ENCODE results near the gene PEX3. TPM values are rescaled to one million over a fixed set of nuclear protein-coding genes. Genes with fewer than 3 reads are reported as not detected.
"Not testable (repeated sequence)": the region's sequence is repeated elsewhere in the genome, so short reads cannot be mapped to it uniquely, and the experiment has no call there.

Gene PEX3
- total RNA-seq, 2 donors from 2014 or later = 8.2 to 10.2 TPM

DNA sequence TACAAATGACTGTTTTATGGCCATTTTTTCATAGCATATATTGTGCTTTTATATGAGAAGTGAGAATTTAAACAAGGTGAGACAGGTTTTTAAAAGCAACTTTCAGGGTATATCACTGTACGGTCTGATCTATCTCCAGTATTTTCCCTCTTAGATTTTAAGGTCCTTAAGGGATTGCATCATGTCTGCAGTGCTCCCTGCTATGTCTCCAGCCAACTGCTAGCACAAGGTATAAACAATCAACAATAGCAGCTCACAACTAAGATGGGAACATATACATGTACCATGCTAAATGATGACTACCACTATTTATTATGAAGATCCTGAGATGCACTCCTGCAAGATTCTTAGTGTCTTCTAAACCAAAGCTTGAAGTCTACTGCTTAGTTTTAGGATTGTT is 53.8 kb downstream of the PEX3 start:
- no peaks in the 10 kb centered on the region for H3K9me3 ChIP-seq (ENCODE audit: control insufficient read depth, low read length, poor library complexity, severe bottlenecking)
- Mint-ChIP-seq H3K4me3 (no peak overlapping the region), H3K27ac (no peak overlapping the region), H3K4me1 (peaks cover 21% of the 10 kb centered on the region), H3K36me3 (ENCODE audit: low read depth) (peaks cover 4% of the 10 kb centered on the region), H3K27me3 (no peaks in the 10 kb centered on the region)
- ATAC-seq (no peak), DNase-seq (no peak)

DNA sequence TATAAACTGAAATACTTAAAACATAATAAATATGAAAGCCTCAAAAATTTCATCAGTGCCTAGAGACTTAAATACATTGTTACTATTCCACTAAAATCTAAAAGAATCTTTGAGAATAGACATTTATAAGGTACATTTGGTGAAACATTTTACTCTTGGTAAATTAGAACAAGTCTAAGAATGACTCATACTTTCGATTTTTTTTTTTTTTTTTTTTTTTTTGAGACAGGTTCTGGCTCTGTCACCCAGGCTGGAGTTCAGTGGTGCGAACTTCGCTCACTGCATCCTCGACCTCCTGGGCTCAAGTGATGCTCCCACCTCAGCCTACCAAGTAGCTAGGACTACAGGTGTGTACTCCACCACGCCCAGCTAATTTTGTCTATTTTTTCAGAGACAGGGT is 54.5 kb downstream of the PEX3 start:
- DNase-seq = no peak
- no peak for ATAC-seq
- Mint-ChIP-seq H3K36me3 (ENCODE audit: low read depth) (peaks cover 1% of the 10 kb centered on the region), H3K27me3 (no peaks in the 10 kb centered on the region), H3K4me1 (peaks cover 20% of the 10 kb centered on the region), H3K27ac (peak overlapping the region; percentile 67), H3K4me3 (no peak overlapping the region)
- no peaks in the 10 kb centered on the region for H3K9me3 ChIP-seq (ENCODE audit: control insufficient read depth, low read length, poor library complexity, severe bottlenecking)

DNA sequence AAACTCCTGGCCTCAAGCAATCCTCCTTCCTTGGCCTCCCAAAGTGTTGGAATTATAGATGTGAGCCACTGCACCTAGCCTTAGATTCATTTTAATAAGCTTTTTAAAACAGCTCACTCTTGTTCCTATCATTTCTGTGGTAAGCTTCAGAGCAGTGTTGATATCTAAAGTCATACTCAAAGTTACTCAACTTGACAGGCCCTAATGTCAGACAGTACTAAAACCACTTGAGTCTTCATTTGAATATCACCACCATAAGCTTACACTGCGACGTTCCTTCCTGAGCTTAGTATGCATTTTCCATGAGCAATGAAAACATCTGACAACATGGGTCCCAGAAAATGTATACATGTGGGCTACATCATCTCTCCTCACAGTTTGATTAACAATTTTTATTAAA is 54.9 kb downstream of the PEX3 start:
- peak overlapping the region; percentile 67 for H3K27ac Mint-ChIP-seq
- H3K4me3 Mint-ChIP-seq = no peak overlapping the region
- H3K4me1 Mint-ChIP-seq = peaks cover 19% of the 10 kb centered on the region
- no peaks in the 10 kb centered on the region for H3K27me3 Mint-ChIP-seq
- no peaks in the 10 kb centered on the region for H3K9me3 ChIP-seq (ENCODE audit: control insufficient read depth, low read length, poor library complexity, severe bottlenecking)
- DNase-seq = no peak
- no peak for ATAC-seq
- H3K36me3 Mint-ChIP-seq (ENCODE audit: low read depth) = no peaks in the 10 kb centered on the region

DNA sequence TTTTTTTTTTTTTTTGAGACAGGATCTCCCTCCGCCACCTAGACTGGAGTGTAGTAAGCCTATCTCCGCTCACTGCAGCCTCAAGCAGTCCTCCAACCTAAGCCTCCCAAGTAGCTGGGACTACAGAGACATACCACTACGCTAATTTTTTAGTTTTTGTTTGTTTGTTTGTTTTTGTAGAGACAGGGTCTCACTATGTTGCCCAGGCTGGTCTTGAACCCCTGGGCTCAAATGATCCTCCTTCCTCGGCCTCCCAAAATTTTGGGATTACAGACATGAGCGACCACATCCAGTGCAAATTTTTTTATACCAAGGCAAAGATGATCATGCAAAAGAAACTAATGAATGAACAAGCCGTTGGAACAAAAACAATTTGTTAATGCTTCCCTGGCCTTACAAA is 55.6 kb downstream of the PEX3 start:
- ATAC-seq (no peak), DNase-seq (no peak)
- no peak overlapping the region for H3K4me3 Mint-ChIP-seq
- peaks cover 25% of the 10 kb centered on the region for H3K4me1 Mint-ChIP-seq
- H3K27me3 Mint-ChIP-seq = no peaks in the 10 kb centered on the region
- H3K36me3 Mint-ChIP-seq (ENCODE audit: low read depth) = no peaks in the 10 kb centered on the region
- H3K9me3 ChIP-seq (ENCODE audit: control insufficient read depth, low read length, poor library complexity, severe bottlenecking) = no peaks in the 10 kb centered on the region
- no peak overlapping the region for H3K27ac Mint-ChIP-seq

DNA sequence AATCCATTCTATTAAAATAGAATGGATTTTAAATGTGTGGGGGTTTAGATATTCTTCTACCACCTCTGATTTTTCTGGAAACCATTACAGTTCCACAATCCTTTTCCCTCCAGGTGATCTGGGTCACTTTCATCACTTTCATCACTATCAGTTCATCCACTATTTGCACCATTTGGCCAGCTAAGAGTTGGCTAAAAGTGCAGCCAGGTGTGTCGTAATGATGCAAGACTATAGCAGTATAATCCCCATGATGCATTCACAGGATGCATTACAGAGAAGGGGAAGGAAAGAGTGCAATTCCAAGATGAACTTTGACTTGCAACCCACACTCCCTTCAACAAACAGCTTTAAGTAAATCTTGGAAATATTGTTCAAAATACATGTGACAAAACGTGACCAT is 56.0 kb downstream of the PEX3 start:
- no peaks in the 10 kb centered on the region for H3K27me3 Mint-ChIP-seq
- ATAC-seq = no peak
- no peaks in the 10 kb centered on the region for H3K36me3 Mint-ChIP-seq (ENCODE audit: low read depth)
- no peak overlapping the region for H3K27ac Mint-ChIP-seq
- H3K4me1 Mint-ChIP-seq = peaks cover 25% of the 10 kb centered on the region
- H3K9me3 ChIP-seq (ENCODE audit: control insufficient read depth, low read length, poor library complexity, severe bottlenecking) = no peaks in the 10 kb centered on the region
- H3K4me3 Mint-ChIP-seq = no peak overlapping the region
- DNase-seq = no peak

DNA sequence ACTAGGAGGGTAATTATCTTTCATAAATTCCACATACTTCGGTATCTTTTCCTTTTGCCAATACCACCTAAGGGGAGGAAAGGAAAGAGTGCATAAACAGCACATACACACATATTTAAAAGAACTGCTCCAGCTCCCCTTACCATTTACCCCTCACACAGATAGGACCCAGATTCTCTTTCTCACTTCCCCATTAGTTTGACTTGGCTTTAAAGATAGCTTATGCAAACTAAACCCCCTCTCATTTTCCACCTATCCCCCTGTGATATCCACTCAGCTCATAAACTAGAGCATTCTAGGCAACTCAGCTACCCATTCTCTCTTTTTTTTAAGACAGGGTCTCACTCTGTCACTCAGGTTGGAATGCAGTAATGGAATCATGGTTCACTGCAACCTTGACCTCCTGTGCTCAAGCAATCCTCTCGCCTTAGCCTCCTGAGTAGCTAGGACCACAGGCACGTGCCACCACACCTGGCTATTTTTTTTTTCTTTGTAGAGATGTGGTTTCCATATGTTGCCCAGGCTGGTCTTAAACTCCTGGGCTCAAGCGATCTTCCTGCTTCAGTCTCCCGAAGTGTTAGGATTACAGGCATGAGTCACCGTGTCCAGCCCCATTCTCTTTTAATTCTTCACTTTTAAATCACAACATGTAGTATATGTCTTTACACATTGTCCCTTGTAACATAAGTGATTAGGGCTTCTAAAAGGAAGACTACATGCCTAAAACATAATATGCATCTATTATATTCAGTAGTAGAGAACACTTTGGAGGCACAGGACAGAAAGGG is 56.9 kb downstream of the PEX3 start:
- DNase-seq (no peak), ATAC-seq (no peak)
- H3K36me3 Mint-ChIP-seq (ENCODE audit: low read depth) = no peaks in the 10 kb centered on the region
- H3K4me3 Mint-ChIP-seq = no peak overlapping the region
- peaks cover 25% of the 10 kb centered on the region for H3K4me1 Mint-ChIP-seq
- H3K27me3 Mint-ChIP-seq = no peaks in the 10 kb centered on the region
- no peaks in the 10 kb centered on the region for H3K9me3 ChIP-seq (ENCODE audit: control insufficient read depth, low read length, poor library complexity, severe bottlenecking)
- H3K27ac Mint-ChIP-seq = no peak overlapping the region

DNA sequence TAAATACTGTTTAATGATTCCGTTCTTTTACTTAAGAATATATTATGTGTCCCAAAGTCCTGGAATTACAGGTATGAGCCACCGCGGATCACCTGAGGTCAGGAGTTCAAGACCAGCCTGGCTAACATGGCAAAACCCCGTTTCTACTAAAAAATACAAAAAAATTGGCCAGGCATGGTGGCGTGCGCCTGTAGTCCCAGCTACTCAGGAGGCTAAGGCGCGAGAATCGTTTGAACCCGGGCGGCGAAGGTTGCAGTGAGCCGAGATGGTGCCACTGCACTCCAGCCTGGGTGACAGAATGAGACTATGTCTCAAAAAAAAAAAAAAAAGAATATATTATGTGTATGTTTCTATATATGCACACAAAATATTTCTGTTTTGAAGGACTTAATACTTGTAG is 59.7 kb downstream of the PEX3 start:
- peak overlapping the region; percentile 97 for H3K4me3 Mint-ChIP-seq
- not testable (repeated sequence) for DNase-seq; H3K27me3 Mint-ChIP-seq; H3K36me3 Mint-ChIP-seq (ENCODE audit: low read depth); H3K9me3 ChIP-seq (ENCODE audit: control insufficient read depth, low read length, poor library complexity, severe bottlenecking); ATAC-seq
- H3K27ac Mint-ChIP-seq = peak overlapping the region; percentile 93
- H3K4me1 Mint-ChIP-seq = peaks cover 32% of the 10 kb centered on the region

DNA sequence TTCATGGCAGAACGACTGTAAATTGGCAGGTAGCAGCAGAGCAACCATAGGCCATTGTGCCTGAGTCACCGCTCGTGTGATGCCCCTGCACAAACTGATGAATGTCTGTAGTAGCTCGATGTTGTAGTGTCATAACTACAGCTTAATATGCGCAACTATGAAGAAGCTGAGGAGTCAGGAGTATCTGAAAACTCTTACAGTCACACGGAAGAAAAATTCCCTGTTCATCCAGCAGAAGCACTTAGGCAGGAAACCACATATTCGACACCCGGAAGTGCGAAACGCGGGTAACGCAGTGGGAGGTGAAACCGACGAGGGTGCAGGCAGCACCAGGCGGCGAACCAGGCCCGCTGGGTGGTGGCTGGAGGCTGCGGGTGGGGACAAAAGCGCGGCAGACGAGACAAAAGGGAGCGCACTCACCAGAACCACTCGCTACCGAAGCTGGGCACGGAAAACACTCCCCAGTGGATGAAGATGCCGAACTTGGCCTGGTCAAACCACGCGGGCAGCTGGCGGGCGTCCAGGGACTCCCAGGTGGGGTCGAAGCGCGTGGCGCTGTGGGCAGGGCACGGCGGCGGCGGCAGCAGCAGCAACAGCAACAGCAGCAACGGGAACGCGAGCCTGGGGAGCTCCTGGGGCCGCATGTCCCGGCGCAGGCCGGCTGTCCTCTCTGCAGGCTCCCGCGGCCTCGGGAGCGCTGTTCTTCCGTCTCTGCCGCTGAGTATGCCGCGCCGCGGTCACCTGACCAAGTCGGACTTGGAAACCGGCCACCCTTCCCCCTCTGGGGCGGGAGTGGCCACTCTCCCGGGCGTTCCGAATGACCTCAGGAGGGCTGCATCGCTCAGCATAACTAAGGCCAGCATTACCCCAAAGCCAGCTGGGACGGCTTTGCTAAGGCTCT is 60.6 kb downstream of the PEX3 start, which contains the start of gene FUCA2:
TSS of gene FUCA2 (minus strand) at position 730 of the 901 bp plus-strand sequence. CDS start at position 644, 86 bp downstream.
- H3K27me3 Mint-ChIP-seq = no peaks in the 10 kb centered on the region
- peaks cover 26% of the 10 kb centered on the region for H3K4me1 Mint-ChIP-seq
- peak within 1 kb of the TSS; percentile 93 for H3K27ac Mint-ChIP-seq
- H3K9me3 ChIP-seq (ENCODE audit: control insufficient read depth, low read length, poor library complexity, severe bottlenecking) = no peaks in the 10 kb centered on the region
- DNase-seq (peak; percentile 39 to 47 (median 44)), ATAC-seq (peak; percentile 85)
- peak within 1 kb of the TSS; percentile 97 for H3K4me3 Mint-ChIP-seq
- no peaks in the 10 kb centered on the region for H3K36me3 Mint-ChIP-seq (ENCODE audit: low read depth)

DNA sequence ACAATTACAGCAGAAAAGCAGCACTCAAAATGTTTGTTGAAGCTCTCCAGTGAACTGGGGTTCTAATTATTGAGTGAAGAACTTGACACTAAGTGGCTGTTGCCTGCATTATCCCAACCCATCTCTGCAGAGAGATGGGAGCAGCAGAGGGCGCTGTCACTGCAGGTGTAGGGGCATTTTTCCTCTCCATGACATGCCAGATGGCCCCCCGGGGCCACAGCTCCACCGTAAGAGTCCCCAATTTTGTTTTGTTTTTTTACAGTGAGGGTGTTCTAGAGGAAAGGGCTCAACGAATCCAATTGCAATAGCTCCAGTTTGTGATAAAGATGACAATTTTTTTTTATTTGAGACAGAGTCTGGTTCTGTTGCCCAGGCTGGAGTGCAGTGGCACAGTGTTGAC is 62.8 kb downstream of the PEX3 start:
- Mint-ChIP-seq H3K4me3 (peak overlapping the region; percentile 47), H3K27ac (peak overlapping the region; percentile 57), H3K36me3 (ENCODE audit: low read depth) (no peaks in the 10 kb centered on the region), H3K4me1 (peaks cover 26% of the 10 kb centered on the region), H3K27me3 (no peaks in the 10 kb centered on the region)
- ATAC-seq = peak; percentile 36
- H3K9me3 ChIP-seq (ENCODE audit: control insufficient read depth, low read length, poor library complexity, severe bottlenecking) = no peaks in the 10 kb centered on the region
- DNase-seq = peak in 2 of 3 donors; percentile 27 to 46

DNA sequence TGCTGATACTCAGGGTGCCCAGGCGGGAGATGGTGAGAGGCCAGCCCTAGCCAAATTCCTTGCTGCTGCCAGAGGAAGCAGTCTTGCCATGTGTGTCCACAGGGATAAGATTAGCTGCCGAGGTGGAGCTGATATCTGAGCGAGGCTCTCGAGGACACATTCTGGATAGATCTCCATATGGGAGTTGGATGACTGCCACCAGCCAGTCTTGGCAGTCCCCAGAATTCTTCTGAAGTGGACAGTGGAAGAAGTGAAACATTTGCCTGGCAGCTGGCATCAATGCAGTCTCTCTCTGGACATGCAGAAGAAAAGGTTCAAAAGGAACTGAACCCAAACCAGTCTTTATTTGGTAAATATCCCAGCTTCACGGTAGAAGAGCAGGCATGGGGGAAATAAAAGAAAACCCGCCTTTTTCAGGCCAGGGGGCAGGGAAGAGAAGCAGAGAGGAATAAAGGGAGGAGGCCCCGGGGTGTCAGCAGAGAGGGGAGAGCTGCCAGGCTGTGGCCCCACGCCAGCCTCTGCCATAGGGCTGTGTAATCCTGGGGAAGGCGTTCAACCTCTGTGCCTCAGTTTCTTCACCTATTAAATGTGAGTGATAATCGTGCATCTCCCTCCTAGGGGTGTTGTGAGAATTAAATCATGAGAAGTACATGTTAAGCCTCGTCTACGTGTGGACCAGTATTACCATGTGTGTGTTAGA is 64.6 kb downstream of the PEX3 start:
- H3K9me3 ChIP-seq (ENCODE audit: control insufficient read depth, low read length, poor library complexity, severe bottlenecking) = no peaks in the 10 kb centered on the region
- DNase-seq = no peak
- H3K27ac Mint-ChIP-seq = no peak overlapping the region
- H3K4me1 Mint-ChIP-seq = peaks cover 24% of the 10 kb centered on the region
- ATAC-seq = no peak
- H3K36me3 Mint-ChIP-seq (ENCODE audit: low read depth) = peaks cover 2% of the 10 kb centered on the region
- H3K27me3 Mint-ChIP-seq = no peaks in the 10 kb centered on the region
- no peak overlapping the region for H3K4me3 Mint-ChIP-seq

DNA sequence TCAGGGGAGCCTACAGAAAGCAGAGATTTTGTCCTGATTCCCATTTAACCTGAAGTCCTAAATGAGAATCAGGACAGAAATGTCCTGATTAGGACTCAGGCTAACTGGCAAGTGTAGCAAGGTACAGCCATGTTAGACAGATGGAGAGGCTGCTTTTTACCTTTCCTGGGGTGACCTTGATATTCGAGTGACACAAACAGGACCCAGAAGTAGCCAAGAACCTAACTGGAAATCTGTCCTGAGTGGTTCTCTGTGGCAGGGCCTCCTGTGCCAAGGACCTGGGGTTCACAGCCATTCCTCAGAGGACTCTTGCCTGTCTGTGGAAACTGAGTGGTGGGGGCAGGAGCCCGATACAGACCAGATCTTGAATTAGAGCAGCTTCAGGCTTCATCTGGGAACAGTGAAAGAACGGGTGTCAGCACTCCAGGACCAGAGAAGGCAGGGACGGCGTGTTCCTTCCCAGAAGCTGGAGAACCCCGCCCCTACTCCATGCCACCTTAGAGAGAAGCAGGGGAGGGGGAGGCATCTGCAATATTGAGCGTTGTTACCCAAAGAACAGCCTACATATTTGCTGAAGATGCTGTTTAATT is 65.3 kb downstream of the PEX3 start:
- Mint-ChIP-seq H3K36me3 (ENCODE audit: low read depth) (peaks cover 2% of the 10 kb centered on the region), H3K27me3 (no peaks in the 10 kb centered on the region), H3K4me3 (no peak overlapping the region), H3K4me1 (peaks cover 21% of the 10 kb centered on the region), H3K27ac (no peak overlapping the region)
- ATAC-seq (no peak), DNase-seq (no peak)
- H3K9me3 ChIP-seq (ENCODE audit: control insufficient read depth, low read length, poor library complexity, severe bottlenecking) = no peaks in the 10 kb centered on the region

DNA sequence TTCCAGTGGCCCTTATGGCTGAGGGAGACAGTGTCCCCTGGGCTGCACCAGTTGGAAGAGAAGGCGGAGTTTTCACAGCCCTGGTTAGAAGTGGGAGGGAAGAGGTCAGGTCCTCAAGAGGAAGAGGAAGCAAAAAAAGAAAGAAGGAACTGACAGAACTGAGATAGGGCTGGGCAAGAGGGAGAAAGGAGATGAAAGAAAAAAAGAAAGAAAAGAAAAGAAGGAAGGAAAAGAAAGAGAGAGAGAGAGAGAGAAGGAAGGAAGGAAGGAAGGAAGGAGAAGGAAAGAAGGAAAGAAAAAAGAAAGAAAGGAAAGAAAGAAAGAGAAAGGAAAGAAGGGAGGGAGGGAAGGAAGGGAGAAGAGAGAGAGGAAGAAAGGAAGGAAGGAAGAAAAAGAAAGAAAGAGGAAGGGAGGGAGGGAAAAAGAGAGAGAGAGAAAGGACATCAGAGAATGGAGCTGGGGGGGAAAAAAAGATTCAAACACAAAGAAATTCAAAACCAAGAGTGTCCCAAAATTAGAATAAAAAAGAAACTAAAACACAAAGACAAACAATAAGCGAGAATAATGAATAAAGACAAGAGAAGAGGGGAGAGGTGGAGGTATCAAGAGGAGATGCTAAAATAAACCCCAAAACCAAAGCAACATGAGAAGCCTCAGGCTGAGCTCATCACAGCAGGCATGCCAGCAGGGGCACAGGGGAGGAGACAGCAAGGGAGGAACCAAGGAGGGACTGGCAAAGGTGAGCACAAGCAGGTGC is 66.3 kb downstream of the PEX3 start:
- Mint-ChIP-seq H3K27me3 (no peaks in the 10 kb centered on the region), H3K4me1 (peaks cover 23% of the 10 kb centered on the region), H3K27ac (peak overlapping the region; percentile 68), H3K4me3 (peak overlapping the region; percentile 41), H3K36me3 (ENCODE audit: low read depth) (peaks cover 2% of the 10 kb centered on the region)
- no peaks in the 10 kb centered on the region for H3K9me3 ChIP-seq (ENCODE audit: control insufficient read depth, low read length, poor library complexity, severe bottlenecking)
- DNase-seq = no peak
- no peak for ATAC-seq
